Rectal smooth muscle tissue (tissue), 1 donor: ENCODE data around the gene NLRC3.
"Not testable (repeated sequence)": the region's sequence is repeated elsewhere in the genome, so short reads cannot be mapped to it uniquely, and the experiment has no call there.

Experiments
- H3K27ac ChIP-seq: one replicate; pipeline ENCODE4 v1.7.0; 2013; ENCODE audit warnings: low read depth, low read length, inconsistent platforms
- H3K27me3 ChIP-seq: one replicate; pipeline ENCODE4 v1.7.0; 2013; ENCODE audit warnings: low read length; ENCODE audit not compliant: control insufficient read depth, insufficient read depth
- H3K36me3 ChIP-seq: one replicate; pipeline ENCODE4 v1.7.0; 2013; ENCODE audit warnings: low read length; ENCODE audit not compliant: control insufficient read depth, insufficient read depth
- H3K4me1 ChIP-seq: one replicate; pipeline ENCODE4 v1.7.0; 2013; ENCODE audit warnings: low read length; ENCODE audit not compliant: control insufficient read depth, insufficient read depth
- H3K4me3 ChIP-seq: one replicate; pipeline ENCODE4 v1.7.0; 2013; ENCODE audit warnings: low read length
- H3K9ac ChIP-seq: one replicate; pipeline ENCODE4 v1.7.0; 2013; ENCODE audit warnings: low read length

The NLRC3 gene

GRCh38 chr16:3513892-3514583 lies 63.2 kb downstream of the NLRC3 start:
- Histone ChIP-seq H3K36me3 (peaks cover 12% of the 10 kb centered on the region), H3K27ac (no peak overlapping the region), H3K4me3 (no peak overlapping the region), H3K9ac (no peak overlapping the region), H3K27me3 (no peaks in the 10 kb centered on the region), H3K4me1 (no peaks in the 10 kb centered on the region)

GRCh38 chr16:3511286-3512180 lies 65.7 kb downstream of the NLRC3 start:
- H3K9ac ChIP-seq = no peak overlapping the region
- H3K27ac ChIP-seq = no peak overlapping the region
- no peaks in the 10 kb centered on the region for H3K27me3 ChIP-seq
- H3K36me3 ChIP-seq = peaks cover 19% of the 10 kb centered on the region
- no peaks in the 10 kb centered on the region for H3K4me1 ChIP-seq
- no peak overlapping the region for H3K4me3 ChIP-seq

DNA sequence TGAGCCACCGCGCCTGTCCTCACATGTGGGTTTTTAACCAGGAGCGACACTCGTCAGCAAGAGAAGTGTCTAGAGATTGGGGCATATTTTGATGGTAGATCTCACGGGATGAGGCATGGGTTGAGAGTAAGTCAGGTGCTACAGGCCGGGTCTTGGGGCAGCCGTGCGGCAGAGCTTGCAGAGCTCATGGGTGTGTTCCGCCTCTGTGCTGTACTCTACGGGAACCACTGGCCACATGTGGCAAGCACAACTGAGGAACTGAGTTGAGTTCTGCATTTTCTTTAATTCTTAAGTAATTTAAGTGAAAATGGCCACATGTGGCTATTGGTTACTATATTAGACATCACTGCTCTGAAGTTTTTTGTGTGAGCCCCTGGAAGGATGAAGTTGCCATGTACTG lies 66.8 kb downstream of the NLRC3 start:
- Histone ChIP-seq H3K27me3 (no peaks in the 10 kb centered on the region), H3K36me3 (peaks cover 16% of the 10 kb centered on the region), H3K4me1 (no peaks in the 10 kb centered on the region), H3K27ac (no peak overlapping the region), H3K4me3 (no peak overlapping the region), H3K9ac (no peak overlapping the region)

DNA sequence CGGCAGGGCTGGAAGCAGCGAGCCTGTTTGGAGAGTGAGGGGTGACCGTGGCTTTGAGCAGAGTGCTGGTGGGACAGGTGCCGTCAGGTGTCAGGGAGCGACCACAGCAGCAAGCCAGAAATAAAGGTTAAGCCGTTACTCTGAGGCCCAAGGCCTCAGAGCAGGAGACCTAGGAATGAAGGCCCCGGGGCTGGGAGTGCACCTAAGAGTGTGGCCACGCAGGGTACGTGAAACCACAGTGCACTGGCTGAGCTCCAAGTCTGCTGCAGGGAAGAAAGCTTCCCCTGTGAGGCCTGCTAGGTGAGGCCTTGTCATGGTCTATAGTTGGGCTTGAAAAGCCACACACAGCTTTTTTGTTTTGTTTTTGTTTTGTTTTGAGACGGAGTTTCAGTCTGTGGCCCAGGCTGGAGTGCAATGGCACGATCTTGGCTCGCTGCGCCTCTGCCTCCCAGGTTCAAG lies 67.7 kb downstream of the NLRC3 start:
- Histone ChIP-seq H3K4me1 (no peaks in the 10 kb centered on the region), H3K4me3 (no peak overlapping the region), H3K9ac (no peak overlapping the region), H3K36me3 (peaks cover 16% of the 10 kb centered on the region), H3K27me3 (no peaks in the 10 kb centered on the region), H3K27ac (no peak overlapping the region)

GRCh38 chr16:3508736-3509135 lies 68.5 kb downstream of the NLRC3 start:
- peaks cover 16% of the 10 kb centered on the region for H3K36me3 ChIP-seq
- no peak overlapping the region for H3K4me3 ChIP-seq
- H3K27ac ChIP-seq = no peak overlapping the region
- no peak overlapping the region for H3K9ac ChIP-seq
- no peaks in the 10 kb centered on the region for H3K27me3 ChIP-seq
- H3K4me1 ChIP-seq = no peaks in the 10 kb centered on the region

GRCh38 chr16:3503523-3503922 lies 73.7 kb downstream of the NLRC3 start:
- Histone ChIP-seq H3K36me3 (peaks cover 4% of the 10 kb centered on the region), H3K4me3 (no peak overlapping the region), H3K4me1 (peaks cover 4% of the 10 kb centered on the region), H3K9ac (no peak overlapping the region), H3K27me3 (no peaks in the 10 kb centered on the region), H3K27ac (no peak overlapping the region)

DNA sequence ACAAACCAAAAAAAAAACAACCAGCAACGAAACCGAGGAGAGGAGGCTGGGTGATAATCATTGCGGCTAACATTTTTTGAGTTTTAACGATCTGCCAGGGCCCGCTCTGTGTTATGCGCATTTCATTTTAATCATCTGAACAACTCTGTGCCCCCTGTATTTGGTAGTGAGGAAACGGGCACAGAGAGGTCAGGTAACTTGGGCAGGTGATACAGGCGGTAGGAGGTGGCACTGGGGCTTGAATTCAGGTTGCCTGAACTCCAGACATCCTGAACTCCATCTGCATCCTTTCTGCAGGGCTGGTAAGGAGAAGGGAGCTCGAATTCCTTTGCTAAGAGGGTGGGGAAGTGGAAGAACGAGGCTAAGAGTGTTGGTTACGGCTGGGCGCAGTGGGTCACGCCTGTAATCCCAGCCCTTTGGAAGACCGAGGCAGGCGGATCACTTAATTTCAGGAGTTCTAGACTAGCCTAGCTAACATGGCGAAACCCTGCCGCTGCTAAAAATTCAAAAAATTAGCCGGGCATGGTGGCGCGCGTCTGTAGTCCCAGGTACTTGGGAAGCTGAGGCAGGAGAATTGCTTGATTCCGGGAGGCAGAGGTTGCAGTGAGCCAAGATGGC lies 75.3 kb downstream of the NLRC3 start:
- H3K4me1 ChIP-seq = peaks cover 4% of the 10 kb centered on the region
- H3K4me3 ChIP-seq = peak overlapping the region; percentile 87
- H3K27ac ChIP-seq = no peak overlapping the region
- H3K36me3 ChIP-seq = no peaks in the 10 kb centered on the region
- no peaks in the 10 kb centered on the region for H3K27me3 ChIP-seq
- no peak overlapping the region for H3K9ac ChIP-seq

- H3K4me3 ChIP-seq = peak overlapping the region; percentile 87
- not testable (repeated sequence) for H3K9ac ChIP-seq, H3K4me1 ChIP-seq, H3K27me3 ChIP-seq, H3K36me3 ChIP-seq
- H3K27ac ChIP-seq = peak overlapping the region; percentile 49
Observed at GRCh38 chr16:3501412-3501761, 75.8 kb downstream of the NLRC3 start.

- H3K36me3 ChIP-seq = no peaks in the 10 kb centered on the region
- peaks cover 4% of the 10 kb centered on the region for H3K4me1 ChIP-seq
- no peaks in the 10 kb centered on the region for H3K27me3 ChIP-seq
- no peak overlapping the region for H3K27ac ChIP-seq
- no peak overlapping the region for H3K4me3 ChIP-seq
- H3K9ac ChIP-seq = no peak overlapping the region
Observed at GRCh38 chr16:3498988-3499387, 78.2 kb downstream of the NLRC3 start.

DNA sequence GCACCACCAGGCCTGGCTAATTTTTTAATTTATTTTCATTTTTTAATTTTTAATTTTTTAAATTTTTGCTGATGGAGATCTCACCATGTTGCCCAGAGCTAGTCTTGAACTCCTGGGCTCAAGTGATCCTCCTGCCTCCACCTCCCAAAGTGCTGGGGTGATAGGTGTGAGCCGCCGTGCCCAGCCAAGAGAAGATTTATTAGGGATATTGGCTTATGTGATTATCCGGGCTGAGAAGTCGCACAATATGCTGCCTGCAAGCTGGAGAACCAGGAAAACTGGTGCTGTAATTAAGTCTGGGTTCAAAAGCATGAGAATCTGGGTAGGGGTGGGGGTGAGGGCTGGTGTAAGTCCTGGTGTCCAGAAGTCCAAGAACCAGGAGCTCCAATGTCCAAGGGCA lies 79.4 kb downstream of the NLRC3 start:
- no peaks in the 10 kb centered on the region for H3K36me3 ChIP-seq
- no peaks in the 10 kb centered on the region for H3K27me3 ChIP-seq
- no peak overlapping the region for H3K4me3 ChIP-seq
- no peak overlapping the region for H3K27ac ChIP-seq
- H3K4me1 ChIP-seq = peaks cover 4% of the 10 kb centered on the region
- H3K9ac ChIP-seq = no peak overlapping the region

DNA sequence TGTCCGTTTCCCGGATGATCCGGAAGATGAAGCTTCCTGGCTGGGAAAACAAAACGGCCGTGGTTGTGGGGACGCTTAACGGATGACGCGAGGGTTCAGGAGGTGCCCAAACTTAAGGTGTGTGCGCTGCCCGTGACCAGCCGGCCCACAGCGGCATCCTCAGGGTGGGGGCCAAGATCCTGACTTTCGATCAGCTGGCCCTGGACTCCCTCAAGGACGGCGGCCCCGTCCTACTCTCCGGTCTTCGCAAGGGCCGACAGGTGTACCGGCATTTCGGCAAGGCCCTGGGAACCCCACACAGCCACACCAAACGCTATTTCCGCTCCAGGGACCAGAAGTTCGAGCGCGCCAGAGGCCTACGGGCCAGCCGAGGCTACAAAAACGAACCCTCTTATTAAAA lies 80.8 kb downstream of the NLRC3 start:
- Histone ChIP-seq H3K27ac (no peak overlapping the region), H3K4me3 (no peak overlapping the region), H3K4me1 (no peaks in the 10 kb centered on the region), H3K27me3 (no peaks in the 10 kb centered on the region), H3K36me3 (no peaks in the 10 kb centered on the region), H3K9ac (no peak overlapping the region)

DNA sequence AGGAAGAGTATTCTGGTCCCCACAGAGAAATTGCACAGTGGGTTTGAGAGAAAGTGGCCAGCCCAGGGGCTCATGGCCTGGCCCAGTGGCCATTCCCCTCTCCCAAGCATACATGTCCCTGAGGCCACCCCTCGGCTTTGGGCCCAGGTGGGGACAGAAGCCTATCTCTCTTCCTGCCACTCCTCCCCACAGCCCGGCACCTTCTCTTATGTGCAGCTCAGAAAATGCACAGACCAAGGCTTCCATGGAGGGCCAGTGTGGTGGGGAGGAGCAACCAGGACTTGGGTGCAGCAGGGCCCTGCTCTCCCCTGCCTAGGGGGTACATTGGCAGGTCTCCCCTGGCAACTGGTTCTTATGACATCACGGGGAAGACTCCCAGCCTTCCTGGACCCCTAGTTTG lies 82.0 kb downstream of the NLRC3 start, which contains the start of gene C16orf90:
Gene C16orf90 (minus strand): TSS at position 314 of the 400 bp plus-strand sequence. CDS start 68 bp downstream, at position 246.
- Histone ChIP-seq H3K9ac (no peak within 1 kb of the TSS), H3K4me1 (no peaks in the 10 kb centered on the region), H3K27ac (no peak within 1 kb of the TSS), H3K4me3 (no peak within 1 kb of the TSS), H3K36me3 (no peaks in the 10 kb centered on the region), H3K27me3 (no peaks in the 10 kb centered on the region)
